PFSK-1 (cell line): Measurements from ENCODE around the gene PIGR.

Experiments used
- POLR2AphosphoS5 ChIP-seq: IDR thresholded peaks from 2 replicates; pipeline ENCODE4 v1.6.1; 2012; ENCODE audit warnings: low read depth, mild to moderate bottlenecking, control low read depth, low read length, moderate library complexity
- SIN3A ChIP-seq: IDR thresholded peaks from 2 replicates; pipeline ENCODE4 v1.6.1; 2012; ENCODE audit warnings: mild to moderate bottlenecking, low read length, moderate library complexity, borderline replicate concordance; ENCODE audit not compliant: insufficient read depth
- TAF1 ChIP-seq: IDR thresholded peaks from 2 replicates; pipeline ENCODE4 v1.6.1; 2012; ENCODE audit warnings: low read length, control low read depth, borderline replicate concordance; ENCODE audit not compliant: insufficient read depth

GRCh38 chr1:206903687-206904086 is 42.6 kb downstream of the PIGR start:
- TF ChIP-seq TAF1 (no peak), POLR2AphosphoS5 (no peak), SIN3A (no peak)
